GM18951 (cell line): ENCODE measurements around the gene TWIST1.

Experiments
- POLR2A ChIP-seq: IDR thresholded peaks from 4 replicates; pipeline ENCODE4 v1.6.1; 2011; ENCODE audit warnings: mild to moderate bottlenecking; ENCODE audit not compliant: insufficient read length, insufficient read depth; ENCODE audit errors: extremely low read depth
- in situ Hi-C: fragments of 300-500 bp; cut with MboI; formaldehyde crosslinking; loops from one replicate; pipeline ENCODE4 v1.12.0; 2022; ENCODE audit warnings: low sequenced_read_pairs, mixed read lengths, inconsistent platforms; ENCODE audit not compliant: unreplicated experiment

TWIST1 gene

DNA sequence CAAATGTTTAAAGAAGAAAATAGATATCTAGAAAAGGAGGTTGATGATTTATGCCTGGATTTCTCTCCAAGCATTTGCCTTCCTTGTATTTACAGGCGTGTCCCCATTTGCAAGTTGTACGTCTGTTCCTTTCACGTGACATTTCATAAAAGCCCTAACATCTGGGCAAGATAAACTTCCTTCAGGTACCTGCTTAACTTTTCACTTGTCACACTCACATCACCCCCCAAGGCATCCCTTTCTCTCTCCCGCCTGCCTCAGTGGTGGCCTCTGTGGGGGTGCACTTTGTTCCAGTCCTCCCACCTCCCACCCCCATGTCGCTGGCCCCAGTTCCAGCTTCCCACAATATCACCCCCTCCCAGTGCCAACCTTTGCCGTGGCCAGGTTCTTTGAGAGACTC, 6.7 kb downstream of the TWIST1 start:
- no peak for TF ChIP-seq POLR2A
- in situ Hi-C loops = loop anchor here (25.0 kb wide), 1 partner anchor 552 kb away; no protein-coding TSS in a partner anchor

DNA sequence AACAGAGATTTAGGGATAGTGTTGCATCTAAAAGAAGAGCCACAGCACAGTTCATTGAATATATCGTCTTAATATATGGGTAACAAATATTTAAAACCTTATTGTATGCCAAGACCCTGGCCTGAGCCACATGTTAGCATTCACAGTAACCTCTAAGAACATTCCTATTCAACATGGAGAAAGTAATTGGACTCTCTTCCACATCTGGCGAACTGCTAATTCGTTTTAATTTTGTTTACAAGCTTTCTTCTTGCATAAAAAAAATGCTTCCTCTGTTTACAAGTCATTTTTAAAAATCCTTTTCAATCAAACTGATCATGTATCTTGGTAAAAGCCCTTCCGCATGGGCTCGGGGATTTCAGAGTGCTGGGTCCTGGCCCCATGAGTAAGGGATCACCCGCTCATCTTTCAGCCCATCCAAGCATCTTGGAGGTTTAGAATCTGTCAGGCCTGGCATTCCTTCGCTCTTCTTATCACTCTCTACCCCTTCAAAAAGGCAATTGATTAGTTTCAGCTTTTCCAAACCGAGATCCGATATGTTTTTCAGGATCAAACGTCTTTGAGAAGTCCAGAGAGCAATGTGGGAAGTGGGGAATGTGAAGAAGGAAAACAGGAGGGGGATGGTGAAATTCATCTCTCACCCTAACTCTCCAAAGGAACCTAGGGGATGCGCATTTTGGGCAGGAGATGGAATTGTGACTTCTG, 7.3 kb downstream of the TWIST1 start:
- TF ChIP-seq POLR2A = no peak
- in situ Hi-C loops = loop anchor here (25.0 kb wide), 1 partner anchor 552 kb away; no protein-coding TSS in a partner anchor

DNA sequence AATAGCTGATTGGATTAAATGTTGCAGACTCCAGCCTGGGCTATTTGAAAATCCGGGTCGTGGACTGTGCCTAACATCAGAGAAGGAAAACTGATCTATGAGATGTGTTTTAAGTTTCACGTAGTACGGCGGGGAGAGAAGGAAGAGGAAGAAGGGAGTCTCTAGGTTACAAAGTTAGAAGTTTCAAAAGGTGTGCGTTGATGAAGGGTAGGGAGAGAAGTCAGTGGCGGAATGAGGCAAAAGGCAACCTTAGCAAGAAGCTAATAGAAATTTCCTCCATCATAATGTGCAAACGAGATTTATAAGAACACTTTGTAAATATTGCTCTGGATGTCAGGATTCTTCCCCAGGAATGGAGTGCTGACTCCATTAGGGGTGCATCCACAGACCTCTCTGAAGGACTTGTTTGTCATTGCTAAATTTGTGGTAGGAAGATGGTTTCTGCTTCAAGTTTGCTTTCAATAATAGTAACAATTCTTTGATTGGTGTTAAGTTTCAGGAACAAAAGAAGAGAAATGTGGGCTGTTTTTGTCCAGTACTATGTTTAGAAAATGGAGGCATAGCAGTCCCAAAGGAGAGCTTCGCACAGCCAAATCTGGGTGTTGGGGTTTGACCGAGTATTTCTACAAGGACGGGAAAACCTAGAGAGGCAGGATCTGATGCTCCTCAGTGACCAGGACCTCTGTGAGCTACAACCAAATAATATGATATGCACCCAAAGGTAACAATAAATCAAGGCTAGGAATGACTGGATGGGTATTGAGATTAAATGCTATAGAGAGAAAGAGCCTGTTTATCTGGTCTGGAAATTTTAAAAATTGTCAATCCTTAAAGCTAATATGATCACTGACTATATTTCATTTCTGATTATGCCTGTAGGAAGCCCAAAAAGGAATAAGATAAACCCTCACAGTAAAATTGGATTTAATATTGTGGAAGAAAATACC, 8.2 kb downstream of the TWIST1 start:
- in situ Hi-C loops = loop anchor here (25.0 kb wide), 1 partner anchor 553 kb away; no protein-coding TSS in a partner anchor
- TF ChIP-seq POLR2A = no peak

DNA sequence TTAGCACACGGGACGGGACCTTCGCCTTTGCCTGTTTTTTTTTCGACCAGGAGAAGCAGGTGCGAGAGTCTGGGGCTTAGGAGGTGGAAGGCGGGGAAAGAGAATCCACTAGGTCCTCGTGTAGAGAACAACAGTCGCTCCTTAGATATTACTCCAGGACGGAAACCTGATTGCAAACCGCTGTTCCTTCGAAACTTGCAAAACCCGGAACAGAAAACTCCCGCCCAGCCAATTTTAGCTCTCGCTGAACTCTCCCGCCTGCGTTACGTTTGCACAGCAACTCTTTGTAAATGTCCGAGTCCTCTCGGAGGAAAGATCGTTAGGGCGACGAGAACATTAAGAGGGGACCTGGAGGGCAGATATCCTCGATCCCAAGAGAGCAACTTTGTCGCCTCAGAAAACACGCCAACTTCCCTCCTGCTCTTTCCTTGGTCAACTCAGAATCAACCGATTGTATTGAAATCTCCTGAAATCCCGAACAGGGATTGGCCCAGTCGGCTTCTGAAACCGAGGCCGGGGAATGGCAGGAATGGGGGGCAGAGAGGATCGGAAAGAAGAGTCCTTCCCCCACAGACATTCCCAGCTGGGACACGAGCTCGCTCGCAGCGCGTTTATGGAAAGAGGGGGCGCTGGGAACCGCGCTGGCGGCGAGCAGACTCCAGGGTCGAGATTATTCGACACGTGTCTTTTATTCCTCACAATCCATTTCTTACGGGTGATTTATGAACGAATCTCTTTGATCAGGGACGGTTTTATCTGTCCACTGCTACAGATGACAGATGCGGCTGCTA, 9.9 kb downstream of the TWIST1 start:
- no peak for TF ChIP-seq POLR2A
- in situ Hi-C loops = loop anchor here (25.0 kb wide), 1 partner anchor 555 kb away; no protein-coding TSS in a partner anchor

DNA sequence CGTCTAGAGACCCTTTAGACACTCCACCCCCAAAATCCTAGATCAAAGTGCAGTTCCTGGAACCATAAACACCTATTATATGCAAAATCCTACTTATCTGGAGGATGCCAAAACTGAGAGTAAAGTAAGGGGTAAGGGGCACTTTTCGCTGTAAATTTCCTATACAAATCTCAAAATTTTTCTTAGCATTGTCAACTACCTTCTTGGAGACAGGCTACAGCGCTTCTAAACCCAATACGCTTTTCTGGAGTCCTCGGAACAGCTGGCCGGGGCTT, 10.4 kb downstream of the TWIST1 start:
- no peak for TF ChIP-seq POLR2A
- in situ Hi-C loops = loop anchor here (25.0 kb wide), 1 partner anchor 555 kb away; no protein-coding TSS in a partner anchor

DNA sequence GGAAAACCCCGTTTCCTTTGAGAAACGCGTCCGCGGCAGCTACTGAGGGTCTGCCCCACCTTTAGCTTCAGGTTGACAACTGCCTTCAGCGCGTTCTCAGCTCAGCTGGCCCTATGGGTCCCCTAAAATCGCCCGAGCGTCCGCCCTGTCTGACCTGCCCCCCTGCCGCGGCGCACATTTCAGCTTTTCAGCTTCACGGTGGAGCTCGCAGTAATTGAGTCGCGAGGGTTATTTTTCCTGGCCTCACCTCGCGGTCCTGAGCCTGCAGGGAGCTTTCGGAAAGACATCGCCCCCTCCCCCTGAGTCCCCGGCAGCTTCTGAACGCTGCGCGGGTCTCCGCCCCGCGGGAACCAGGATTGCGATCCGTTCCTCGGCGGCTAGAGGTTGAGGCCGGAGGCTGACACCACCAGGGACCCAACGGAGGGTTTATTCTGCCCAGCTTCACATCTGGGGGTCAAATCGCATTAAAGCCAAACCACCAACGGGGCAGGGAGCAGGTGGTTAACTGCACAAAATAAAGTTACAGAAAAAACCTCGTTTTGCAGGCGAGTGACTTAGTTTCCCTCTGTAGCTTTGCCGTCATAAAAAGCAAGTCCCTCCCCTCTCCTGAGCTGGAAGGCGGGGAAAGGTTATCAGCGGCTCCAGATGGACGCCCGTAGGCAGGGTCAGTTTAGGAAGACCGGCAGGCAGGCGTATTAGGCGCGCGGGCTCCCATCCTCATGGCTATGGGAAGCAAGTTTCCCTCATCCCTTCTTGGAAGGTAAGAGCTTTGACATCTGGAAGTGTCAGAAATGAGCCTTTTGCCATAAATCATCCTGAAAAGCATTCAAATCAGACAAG, 11.0 kb downstream of the TWIST1 start:
- no peak for TF ChIP-seq POLR2A
- in situ Hi-C loops = loop anchor here (25.0 kb wide), 1 partner anchor 556 kb away; no protein-coding TSS in a partner anchor

DNA sequence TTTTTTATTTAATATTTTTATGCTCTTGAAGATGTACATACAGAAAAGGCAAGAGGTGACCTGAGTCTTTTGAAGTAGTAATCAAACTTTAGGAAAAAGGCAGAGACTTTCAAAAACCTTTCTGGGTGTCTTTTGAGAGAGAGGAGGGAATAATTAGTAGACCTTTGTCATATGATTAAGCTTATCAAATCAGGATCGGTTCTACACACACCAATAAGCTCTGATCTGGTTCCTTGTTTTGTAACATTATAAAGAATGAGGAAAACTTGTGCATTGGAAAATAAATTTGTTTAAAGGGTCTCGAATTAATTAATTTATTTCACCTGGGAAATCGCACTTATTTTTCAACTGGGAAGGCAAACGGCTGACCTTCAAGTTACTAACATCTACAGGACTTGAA, 11.9 kb downstream of the TWIST1 start:
- no peak for TF ChIP-seq POLR2A
- in situ Hi-C loops = loop anchor here (25.0 kb wide), 1 partner anchor 557 kb away; no protein-coding TSS in a partner anchor

DNA sequence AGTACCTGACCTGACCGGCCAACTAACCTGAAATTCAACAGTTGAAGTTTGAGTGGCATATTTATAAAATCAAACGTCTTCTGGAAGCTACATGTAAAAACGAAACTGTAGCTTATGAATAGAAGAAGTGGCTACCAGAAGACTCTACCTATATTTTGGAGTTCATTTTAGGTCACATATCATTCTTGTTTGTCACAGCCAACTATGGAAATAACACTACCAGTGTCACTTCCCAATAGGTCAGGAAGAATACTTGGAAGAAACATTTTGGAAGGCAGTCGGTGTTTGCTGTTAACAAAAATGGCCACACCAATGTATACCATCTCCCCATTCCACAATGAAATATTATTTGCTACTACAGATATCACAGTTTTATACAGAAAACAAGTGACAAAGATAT, 12.6 kb downstream of the TWIST1 start:
- in situ Hi-C loops = loop anchor here (25.0 kb wide), 1 partner anchor 557 kb away; no protein-coding TSS in a partner anchor
- TF ChIP-seq POLR2A = no peak

DNA sequence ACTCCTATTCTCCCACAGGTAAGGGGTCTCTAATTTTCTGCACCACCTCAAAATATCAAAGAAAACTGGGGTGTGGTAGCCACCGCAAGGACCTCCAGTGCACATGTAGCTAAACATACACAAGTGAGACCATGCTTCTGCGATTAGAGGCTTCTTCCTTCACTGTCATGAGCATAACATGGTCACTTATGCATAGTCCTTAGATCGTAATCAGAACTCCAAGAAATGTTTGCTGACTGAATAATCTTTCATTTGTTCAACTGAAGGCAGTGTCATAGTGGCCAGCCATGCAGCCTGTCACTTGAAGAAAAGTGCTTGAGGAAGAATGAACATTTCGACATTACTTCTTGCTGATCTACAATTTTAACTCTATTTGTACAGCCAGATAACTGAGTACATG, 14.6 kb downstream of the TWIST1 start:
- in situ Hi-C loops = loop anchor here (25.0 kb wide), 1 partner anchor 559 kb away; no protein-coding TSS in a partner anchor
- TF ChIP-seq POLR2A = no peak

DNA sequence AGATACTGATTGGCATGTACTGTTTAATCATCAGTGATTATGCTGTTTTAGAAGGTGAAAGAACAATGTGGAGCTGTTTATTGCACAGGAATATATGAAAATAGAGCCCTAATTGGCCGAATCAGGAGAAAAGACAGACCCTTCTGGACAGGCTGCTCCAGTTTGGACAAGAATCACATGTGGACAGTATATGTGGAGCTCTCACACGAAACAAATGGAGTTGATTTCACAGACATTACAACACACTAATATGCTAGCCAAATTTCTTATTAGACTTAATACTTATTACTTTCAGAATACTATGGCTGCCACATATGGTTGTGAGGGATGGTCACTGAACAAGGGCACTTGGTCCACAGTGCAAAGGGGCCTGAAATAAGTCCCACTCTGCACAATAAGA, 15.5 kb downstream of the TWIST1 start:
- no peak for TF ChIP-seq POLR2A
- in situ Hi-C loops = loop anchor here (25.0 kb wide), 1 partner anchor 560 kb away; no protein-coding TSS in a partner anchor

DNA sequence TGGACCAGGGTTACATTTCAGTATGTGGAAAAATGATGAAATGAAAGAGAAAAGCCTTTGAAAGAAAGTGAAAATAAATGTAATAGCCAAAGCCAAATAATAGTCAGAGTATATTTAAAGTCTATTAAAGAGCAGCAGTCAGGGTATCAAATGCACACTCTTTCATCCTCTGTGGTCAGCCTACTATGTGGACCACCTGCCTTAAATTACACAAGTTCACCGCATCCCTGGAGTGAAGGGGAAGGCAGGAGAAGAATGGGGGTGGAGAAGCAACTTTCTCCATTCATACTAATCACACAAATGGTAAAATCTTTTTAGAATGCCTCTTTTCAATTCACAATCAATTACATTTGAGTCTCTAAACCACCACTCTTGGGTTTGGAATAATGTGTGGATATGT, 16.0 kb downstream of the TWIST1 start:
- in situ Hi-C loops = loop anchor here (25.0 kb wide), 1 partner anchor 561 kb away; no protein-coding TSS in a partner anchor
- TF ChIP-seq POLR2A = no peak

DNA sequence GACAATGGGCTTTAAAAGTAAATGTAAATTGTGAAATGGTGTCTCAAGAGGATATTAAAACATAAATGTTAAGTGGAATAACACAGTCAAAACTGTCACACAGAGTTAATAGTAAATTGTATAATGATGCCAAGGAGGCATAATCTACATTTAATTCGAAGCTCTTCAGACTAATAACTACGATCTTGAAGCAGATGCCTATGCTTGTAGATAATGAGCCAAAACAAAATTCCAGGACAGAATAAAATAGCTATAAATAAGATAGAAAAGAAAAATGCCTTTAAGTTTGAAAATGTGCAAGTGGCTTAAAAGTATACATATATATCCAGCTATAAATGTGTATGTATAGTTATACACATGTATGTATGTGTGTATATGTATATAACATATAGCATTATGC, 17.5 kb downstream of the TWIST1 start:
- no peak for TF ChIP-seq POLR2A
- in situ Hi-C loops = loop anchor here (25.0 kb wide), 1 partner anchor 562 kb away; no protein-coding TSS in a partner anchor
